Tibial nerve (tissue), 3 donors: ENCODE measurements around the gene IL36RN.

Experiments used
- CTCF ChIP-seq, 5 experiments: fragments of 200-600 bp in 3 of 5; fragments of 450-650 bp in 2 of 5; sonication (generic) in 3 of 5; IDR thresholded peaks; one replicate each; pipeline ENCODE4 v1.5.1; 2016 to 2019; ENCODE audit warnings: antibody characterized with exemption in 5 of 5, mild to moderate bottlenecking in 3 of 5, moderate library complexity in 2 of 5
- POLR2A ChIP-seq, 2 donors: fragments of 450-650 bp; IDR thresholded peaks; one replicate each; pipeline ENCODE4 v1.6.1; 2017; ENCODE audit warnings: antibody characterized with exemption in 2 of 2, mild to moderate bottlenecking in 2 of 2, moderate library complexity in 2 of 2

- TF ChIP-seq CTCF (IDR thresholded peaks at IDR 0.05) = no peak
- TF ChIP-seq POLR2A (IDR thresholded peaks at IDR 0.05) = no peak
Measured at GRCh38 chr2:113038291-113038690, 20.7 kb upstream of the IL36RN start.
